ENCODE results near the gene PHACTR4.
"Not testable (repeated sequence)": the region's sequence is repeated elsewhere in the genome, so short reads cannot be mapped to it uniquely, and the experiment has no call there.

The PHACTR4 gene

DNA sequence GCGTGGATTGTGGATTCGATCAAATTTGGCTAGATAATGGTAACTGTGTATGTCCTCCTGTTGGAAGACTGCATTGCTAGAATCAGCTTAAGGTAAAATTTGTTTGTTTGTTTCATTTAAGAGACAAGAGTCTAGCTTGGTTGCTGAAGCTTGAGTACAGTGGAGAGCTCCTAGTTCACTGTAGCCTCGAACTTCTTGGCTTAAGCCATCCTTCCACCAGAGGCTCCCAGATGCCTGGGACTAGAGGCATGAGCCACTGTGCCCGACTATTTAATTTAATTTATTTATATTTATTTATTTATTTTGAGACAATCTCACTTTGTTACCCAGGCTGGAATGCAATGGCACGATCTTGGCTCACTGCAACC is 1.5 kb downstream of the PHACTR4 start:
- no peak for DNase-seq

DNA sequence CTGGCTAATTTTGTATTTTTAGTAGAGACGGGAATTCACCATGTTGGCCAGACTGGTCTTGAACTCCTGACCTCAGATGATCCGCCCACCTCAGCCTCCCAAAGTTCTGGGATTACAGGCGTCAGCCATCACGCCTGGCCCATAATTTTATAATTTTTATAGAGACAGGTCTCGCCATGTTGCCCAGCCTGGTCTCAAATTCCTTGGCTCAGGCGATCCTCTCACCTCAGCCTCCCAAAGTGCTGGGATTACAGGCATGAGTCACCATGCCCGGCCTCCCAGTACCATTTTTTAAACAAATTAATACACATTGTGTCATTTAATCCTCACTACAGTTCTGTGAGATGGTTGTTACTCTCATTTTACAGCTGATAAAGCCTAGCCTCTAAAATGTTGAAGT is 3.9 kb downstream of the PHACTR4 start:
- DNase-seq: not testable (repeated sequence)

DNA sequence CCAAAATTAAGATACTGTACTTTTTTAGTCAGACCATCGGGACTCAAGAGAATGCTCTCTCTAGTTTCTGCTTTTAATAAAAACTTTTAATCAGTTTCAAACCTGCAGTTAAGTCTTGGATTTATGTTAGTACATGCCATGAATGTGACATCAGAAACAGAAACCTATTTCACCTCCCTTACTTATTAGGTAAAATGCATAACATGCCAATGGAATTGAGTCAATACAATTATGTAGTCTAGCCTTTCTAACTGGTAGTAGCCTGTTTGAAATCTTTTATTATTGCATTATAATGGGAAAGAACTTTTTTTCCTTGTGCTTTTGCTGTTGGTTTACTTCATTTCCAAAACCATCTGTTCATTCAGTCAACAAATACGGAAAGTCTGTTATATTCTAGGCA is 4.8 kb downstream of the PHACTR4 start:
- DNase-seq: no peak

DNA sequence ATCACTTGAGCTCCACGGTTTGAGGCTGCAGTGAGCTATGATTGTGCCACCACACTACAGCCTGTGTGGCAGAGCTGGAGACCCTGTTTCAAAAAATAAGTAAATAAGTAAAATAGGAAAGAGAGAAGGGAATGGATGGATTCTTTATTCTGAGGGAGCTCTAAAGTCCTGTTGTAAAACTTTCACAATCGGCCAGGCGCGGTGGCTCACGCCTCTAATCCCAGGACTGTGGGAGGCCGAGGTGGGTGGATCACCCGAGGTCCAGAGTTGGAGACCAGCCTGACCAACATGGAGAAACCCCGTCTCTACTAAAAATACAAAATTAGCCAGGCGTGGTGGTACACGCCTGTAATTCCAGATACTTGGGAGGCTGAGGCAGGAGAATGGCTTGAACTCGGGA is 6.1 kb downstream of the PHACTR4 start:
- not testable (repeated sequence) for DNase-seq

DNA sequence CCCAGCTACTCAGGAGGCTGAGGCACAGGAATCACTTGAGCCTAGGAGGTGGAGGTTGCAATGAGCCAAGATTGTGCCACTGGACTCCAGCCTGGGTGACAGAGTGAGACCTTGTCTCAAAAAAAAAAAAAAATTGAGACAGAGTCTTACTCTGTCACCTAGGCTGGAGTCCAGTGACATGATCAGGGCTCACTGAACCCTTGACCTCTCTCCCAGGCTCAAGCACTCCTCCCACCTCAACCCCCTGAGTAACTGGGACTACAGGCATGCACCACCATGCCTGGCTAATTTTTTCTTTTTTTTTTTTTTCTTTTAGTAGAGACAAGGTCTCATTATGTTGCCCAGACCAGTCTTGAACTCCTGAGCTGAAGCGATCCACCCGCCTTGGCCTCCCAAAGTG is 6.7 kb downstream of the PHACTR4 start:
- DNase-seq: not testable (repeated sequence)

DNA sequence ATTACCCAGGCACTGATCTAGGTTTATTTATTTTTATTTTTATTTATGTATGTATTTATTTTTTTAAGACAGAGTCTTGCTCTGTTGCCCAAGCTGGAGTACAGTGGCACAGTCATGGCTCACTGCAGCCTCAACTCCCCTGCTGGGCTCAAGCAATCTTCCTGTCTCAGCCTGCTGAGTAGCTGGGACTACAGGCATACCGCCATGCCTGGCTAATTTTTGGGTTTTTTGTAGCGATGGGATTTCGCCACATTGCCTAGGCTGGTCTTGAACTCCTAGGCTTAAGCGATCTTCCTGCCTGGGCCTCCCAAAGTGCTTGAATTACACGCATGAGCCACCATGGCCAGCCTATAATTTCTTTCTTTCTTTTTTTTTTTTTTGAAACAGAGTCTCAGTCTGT is 9.4 kb downstream of the PHACTR4 start:
- no peak for DNase-seq

DNA sequence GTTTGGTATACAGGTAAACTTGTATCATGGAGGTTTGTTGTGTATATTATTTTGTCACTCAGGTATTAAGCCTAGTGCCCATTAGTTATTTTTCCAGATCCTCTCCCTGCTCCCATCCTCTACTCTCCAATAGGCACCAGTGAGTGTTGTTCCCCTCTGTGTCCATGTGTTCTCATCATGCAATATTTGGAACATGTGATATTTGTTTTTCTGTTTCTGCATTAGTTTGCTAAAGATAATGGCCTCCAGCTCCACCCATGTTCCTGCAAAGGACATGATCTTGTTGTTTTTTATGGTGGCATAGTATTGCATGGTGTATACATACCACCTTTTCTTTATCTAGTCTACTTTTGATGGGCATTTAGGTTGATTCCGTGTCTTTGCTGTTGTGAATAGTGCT is 10.9 kb downstream of the PHACTR4 start:
- DNase-seq: no peak

DNA sequence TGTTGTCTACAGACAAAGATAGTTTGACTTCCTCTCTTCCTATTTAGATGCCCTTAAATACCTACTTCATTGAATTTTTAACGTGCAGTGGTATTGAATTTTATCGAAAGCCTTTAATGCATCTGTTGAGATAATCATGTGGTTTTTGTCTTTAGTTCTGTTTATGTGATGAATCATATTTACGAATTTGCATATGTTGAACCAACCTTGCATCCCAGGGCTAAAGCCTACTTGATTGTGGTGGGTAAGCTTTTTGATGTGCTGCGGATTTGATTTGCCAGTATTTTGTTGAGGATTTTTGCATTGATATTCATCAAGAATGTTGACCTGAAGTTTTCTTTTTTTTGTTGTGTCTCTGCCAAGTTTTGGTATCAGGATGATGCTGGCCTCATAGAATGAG is 14.2 kb downstream of the PHACTR4 start:
- DNase-seq: peak in 1 of 3 donors; percentile 12

DNA sequence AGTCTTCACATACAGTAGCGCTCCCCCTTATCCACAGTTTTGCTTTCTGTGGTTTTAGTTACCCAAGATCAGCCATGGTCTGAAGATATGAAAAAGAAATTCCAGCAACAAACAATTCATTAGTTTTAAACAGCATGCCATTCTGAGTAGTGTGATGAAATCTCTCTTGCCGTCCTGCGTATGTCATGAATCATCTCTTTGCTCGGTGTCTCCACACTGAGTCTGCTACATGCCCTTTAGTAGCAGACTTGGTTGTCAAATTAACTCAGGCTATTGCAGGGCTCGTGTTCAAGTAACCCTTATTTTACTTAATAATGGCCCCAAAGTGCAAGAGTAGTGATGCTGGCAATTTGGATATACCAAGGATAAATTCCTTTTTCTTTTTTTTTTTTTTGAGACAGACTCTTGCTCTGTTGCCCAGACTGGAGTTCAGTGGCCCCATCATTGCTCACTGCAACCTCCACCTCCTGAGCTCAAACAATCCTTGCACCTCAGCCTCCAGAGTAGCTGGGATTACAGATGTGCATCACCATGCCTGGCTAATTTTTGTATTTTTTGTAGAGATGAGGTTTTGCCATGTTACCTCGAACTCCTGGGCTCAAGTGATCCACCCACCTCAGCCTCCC is 22.6 kb downstream of the PHACTR4 start:
- DNase-seq: peak; percentile 47 to 72 (median 71)

DNA sequence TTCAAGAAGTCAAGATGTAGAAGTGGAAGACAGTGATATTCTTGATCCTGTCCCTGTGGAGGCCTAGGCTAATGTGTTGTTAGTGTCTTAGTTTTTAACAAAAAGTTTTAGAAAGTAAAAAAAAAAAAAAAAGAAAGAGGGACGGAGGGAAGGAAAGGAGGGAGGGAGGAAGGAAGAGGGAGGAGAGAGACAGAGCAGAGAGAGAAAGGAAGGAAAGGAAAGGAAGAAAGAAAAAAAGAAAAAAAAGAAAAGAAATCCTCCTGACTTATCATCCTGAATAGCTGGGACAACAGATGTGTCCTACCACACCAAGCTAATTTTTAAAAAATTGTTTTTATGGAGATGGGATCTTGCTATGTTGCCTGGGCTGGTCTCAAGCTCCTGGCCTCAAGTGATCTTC is 24.6 kb downstream of the PHACTR4 start:
- no peak for DNase-seq

DNA sequence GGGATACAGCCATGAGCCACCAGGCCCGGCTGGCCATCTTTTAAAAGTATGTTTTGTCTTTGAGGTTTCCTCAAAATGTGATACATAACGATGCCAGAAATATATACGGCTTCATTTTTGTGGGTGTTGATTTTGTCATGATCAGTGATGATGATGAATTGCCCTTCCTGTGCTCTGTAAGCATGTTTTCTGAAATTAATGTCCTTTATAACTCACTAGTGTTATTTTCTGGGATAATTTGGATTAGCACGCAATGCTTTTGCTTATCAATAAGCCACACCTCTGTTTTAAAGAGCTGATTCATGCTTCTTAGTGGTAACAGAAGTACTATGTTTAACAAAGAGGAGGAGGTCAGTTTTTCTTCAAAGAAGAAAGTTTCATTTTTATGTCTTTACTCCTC is 25.6 kb downstream of the PHACTR4 start:
- DNase-seq: no peak

DNA sequence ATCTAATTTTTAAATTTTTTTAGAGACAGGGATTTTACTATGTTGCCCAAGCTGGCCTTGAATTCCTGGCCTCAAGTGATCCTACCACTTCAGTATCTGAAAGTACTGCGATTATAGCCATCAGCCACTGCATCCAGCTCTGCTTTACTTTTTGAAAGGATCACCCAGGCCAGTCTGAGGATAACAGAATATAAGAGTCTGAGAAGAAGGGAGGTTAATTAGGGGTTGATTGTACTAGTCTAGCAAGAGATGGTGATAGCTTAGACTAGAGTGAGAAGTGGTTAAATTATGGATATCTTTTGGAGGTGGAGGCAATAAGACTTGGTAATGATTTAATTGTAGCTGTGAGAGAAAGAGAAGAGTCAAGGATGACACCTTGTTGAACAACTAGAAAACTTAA is 32.2 kb downstream of the PHACTR4 start:
- no peak for DNase-seq

DNA sequence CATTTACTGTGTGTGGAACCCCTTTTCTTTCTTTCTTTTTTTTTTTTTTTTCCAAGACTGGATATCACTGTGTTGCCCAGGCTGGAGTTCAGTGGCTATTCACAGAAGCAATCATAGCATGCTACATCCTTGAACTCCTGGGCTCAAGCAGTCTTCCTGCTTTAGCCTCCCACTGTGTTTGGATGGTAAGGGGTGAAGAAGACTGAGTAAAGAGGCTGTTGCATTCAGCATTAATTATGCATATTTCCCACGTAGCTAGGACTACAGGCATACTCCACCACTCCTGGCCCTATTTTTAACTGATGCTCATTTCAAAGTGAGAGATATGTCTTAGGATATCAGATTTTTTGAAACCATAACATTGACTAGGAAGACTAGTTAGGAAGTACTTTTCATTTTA is 39.5 kb downstream of the PHACTR4 start:
- DNase-seq: no peak

DNA sequence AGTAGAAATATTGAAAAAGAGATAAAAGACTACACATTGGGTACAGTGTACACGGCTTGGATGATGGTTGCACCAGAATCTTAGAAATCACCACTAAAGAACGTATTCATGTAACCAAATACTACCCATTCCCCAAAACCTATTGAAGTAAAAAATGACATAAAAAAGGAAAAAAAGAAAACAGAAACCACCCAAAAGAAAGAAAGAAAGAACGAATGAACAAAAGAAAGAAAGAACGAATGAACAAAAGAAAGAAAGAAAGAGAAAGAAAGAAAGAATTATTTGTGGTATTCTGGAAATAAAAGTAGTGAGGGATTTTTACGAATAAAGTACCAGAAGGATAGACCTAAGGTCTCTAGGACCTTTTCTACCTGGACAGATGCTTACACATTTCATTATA is 42.1 kb downstream of the PHACTR4 start:
- DNase-seq: no peak

DNA sequence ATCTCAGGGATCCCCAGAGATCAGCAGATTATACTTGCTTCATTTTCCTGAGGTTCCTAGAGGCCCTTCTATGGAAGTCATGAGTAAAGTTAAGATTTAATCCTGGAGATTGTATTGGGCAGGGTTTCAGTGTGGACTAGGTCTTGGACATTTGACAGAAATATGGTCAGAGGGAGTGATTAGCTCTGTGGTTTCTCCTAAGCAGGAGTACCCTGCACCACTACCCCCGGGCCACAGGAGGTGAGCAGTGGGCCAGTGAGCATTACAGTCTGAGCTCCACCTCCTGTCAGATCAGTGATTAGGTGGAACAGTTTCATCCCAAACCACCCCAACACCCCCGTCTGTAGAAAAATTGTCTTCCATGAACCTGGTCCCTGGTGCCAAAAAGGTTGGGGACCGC is 43.2 kb downstream of the PHACTR4 start:
- no peak for DNase-seq

DNA sequence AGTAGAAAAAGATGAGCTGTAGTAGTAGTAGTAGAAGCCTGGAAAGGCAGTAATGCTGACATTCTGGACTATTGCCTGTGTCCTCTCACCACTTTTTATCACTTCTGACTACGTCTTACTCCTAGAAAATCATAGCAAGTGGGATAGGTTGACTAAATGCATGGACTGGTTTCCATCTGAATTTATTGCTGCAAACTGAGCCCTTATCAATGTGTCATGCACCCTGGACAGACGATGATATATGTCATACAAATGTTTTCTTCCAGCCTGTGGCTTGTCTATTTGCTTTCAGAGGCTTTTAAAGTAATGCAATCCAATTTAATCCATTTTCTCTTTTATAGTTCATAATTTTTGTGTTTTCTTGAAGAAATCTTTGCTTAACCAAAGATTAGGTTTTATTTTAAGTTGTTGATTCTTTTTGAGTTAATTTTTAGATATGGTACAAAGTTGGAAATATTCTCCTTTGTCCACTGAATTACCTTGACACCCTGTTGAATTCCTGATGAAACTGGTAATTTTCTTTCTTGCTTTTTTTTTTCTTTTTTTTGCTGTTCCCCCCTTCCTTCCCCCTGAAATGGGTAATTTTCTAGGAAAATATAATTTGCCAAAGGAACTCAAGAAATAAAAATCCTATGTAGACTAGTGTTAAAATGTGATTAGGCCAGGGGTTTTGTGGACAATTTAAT is 47.1 kb downstream of the PHACTR4 start:
- no peak for DNase-seq

DNA sequence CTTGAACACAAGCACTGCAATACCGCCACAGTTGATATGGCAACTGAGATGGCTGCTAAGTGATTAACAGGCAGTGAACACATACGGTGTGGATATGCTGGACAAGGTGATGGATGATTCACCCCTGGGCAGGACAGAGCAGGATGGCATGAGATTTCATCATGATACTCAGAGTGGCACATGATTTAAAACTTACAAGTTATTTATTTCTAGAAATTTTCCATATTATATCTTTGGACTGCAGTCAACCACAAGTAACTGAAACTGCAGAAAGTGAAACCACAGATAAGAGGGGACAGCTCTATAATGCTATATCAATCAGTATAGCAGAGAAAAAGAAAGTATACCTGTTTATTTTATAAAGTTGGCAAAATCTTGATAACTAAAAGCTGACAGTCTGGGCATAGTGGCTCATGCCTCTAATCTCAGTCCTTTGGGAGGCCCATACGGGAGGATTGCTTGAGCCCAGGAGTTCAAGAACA is 47.9 kb downstream of the PHACTR4 start:
- peak in 2 of 3 donors; percentile 75 to 79 for DNase-seq

DNA sequence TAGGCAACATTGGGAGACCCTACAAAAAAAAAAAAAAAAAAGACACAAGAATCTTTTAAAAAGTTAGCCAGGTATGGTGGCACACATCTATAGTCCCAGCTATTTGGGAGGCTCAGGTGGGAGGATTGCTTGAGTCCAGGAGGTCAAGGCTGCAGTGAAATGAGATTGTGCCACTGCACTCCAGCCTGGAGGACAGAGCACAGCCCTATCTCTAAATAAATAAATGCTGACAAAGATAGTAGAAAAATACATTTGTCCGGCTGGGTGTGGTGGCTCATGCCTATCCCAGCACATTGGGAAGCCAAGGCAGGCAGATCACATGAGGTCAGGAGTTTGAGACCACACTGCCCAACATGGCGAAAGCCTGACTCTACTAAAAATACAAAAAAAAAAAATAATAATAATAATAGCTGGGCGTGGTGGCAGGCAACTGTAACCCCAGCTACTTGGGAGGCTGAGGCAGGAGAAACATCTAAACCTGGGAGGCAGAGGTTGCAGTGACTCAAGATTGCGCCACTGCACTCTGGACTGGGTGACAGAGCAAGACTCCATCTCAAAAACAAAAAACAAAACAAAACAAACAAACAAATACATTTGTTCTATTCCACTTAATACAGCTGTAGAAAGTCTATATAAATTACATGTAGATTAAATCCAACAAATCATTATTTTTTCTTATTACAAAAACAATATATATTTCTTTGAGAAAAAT is 48.5 kb downstream of the PHACTR4 start:
- DNase-seq: no peak

DNA sequence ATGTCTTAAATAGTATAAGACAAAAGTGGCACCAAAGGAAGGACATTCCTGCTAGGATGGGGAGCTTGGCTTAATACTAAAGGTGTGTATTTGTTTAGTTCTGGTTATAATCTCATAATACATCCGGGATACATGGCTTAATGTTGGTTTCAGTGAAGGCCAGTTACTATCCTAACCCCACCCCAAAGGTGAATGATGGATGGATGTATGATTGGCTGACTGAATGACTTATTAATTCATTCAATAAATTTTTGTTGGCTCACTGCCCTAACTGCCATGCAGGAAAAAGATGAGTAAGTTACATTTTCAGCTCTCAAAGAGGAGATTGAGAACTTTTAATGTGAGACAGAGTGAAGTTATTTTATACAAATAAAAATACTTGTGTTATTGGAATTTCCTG is 52.2 kb downstream of the PHACTR4 start:
- no peak for DNase-seq

DNA sequence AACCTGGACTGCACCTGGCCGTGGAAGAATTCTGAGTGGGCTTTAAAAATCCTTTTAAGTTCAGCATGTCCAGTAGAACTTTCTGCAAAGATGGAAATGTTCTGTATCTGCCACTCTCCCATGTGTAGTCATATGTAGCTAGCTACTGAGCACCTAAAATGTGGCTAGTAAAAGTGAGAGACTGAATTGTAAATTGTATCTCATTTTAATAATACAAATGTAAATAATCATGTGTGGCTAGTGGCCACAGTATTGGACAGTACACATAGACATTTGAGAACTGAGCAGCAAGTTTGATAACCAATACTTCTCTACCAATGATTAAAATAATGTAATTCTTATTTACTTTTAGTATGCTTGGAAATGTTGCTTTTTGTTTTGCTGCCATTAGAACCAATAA is 57.3 kb downstream of the PHACTR4 start:
- DNase-seq: no peak

DNA sequence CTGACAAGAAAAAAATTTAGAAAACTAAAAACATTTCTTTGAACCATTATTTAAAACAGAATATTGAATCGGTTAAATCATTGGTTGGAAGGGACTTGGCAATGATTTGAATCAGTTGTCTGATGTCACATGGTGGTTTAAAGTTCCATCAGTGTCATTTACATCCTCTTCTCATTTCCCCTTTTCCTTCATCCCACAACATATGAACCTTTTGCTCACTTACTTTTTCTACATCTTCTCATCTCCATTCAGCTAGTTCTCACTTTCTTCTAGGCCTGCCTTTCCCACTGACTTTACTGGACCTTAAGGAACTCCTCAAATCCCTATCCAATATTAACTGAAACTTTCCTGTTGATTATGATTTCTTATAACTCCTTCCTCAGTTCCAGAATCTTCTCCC is 58.5 kb downstream of the PHACTR4 start:
- peak; percentile 36 to 63 (median 61) for DNase-seq

DNA sequence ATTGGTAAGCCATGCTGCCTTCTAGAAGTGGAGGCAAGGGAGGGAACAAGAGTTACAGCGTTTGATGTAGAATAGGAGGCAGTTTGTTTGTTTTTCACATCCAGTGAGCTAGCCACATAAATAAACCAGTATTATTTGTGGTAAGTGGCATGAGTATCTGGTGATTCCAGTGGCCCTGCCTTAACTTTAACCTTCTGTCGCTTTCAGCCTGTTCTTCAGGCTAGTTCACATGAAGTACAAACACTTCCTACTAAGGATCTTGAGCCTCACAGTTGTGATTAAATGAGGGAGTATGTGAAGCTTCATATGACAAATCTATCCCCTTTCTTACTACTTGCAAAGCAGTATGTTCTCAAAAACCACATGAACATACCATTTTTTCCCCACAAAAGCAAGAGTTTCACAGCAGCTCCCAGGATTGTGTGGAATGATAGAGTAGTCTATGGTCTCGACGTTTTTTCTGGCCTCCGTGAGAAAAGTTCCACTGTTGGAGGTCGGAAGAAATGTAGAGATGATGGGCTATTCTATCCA is 59.5 kb downstream of the PHACTR4 start:
- DNase-seq: no peak

DNA sequence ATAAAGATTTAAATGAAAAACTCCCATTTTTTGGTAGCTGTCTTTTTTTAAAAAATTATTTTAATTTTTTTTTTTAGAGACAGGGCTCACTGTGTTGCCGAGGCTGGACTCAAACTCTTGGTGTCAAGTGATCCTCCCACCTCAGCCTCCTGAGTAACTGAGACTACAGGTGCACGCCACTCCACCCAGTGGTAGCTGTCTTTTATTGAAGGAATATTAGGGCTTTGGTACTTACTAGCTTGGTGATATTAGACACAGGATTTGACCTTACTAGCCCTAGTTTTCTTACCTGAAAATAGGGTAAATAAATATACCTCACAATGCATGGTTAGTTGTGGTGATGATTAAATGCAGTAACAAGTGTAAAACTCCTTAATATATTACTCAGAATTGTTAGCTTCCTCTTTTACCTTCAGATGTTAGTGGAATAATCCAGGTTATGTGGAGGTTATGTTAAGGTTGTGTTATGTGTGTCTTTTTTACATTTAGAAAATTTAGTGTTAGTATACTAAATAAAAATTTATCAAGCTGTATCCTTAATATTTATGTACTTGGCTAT is 66.8 kb downstream of the PHACTR4 start:
- DNase-seq: no peak

Measured in suppressor macrophage treated with lipopolysaccharide for 1 hour (primary cell).